GM23248 (cell line): ENCODE data around the gene SPATA12.

ENCODE experiments used
- EZH2 ChIP-seq: fragments of 200-600 bp; sonication (generic); IDR thresholded peaks from 2 replicates; pipeline ENCODE4 v1.6.1; 2018; ENCODE audit warnings: antibody characterized with exemption, mild to moderate bottlenecking; ENCODE audit not compliant: insufficient read depth, poor library complexity, severe bottlenecking
- EZH2phosphoT487 ChIP-seq: fragments of 200-600 bp; sonication (generic); IDR thresholded peaks from 2 replicates; pipeline ENCODE4 v1.6.1; 2018; ENCODE audit warnings: antibody characterized with exemption, moderate library complexity, mild to moderate bottlenecking, low read depth; ENCODE audit not compliant: insufficient read depth

GRCh38 chr3:57038466-57039164 is 21.8 kb upstream of the SPATA12 start:
- no peak for TF ChIP-seq EZH2
- TF ChIP-seq EZH2phosphoT487: no peak
